Neural progenitor cell (in vitro differentiated cells): Measurements from ENCODE around the gene KIF22. TPM values are rescaled to one million over a fixed set of nuclear protein-coding genes. Genes with fewer than 3 reads are reported as not detected.

ENCODE experiments used
- DNase-seq: peaks from one replicate; pipeline ENCODE4 v3.0.0-alpha.2; 2016; ENCODE audit warnings: low spot score
- H2AFZ ChIP-seq: fragments of 200-600 bp; sonication (generic); replicated peaks from 2 replicates; pipeline ENCODE4 v1.6.1; 2016; ENCODE audit warnings: antibody characterized with exemption
- H3F3A ChIP-seq: fragments of 200-600 bp; sonication (generic); 2 replicates; pipeline ENCODE4 v1.6.1; 2016; ENCODE audit warnings: antibody characterized with exemption, low read depth
- H3K27ac ChIP-seq: fragments of 200-600 bp; sonication (generic); 2 replicates; pipeline ENCODE4 v1.5.1; 2016; ENCODE audit warnings: mild to moderate bottlenecking
- H3K27me3 ChIP-seq: fragments of 200-600 bp; sonication (generic); 2 replicates; pipeline ENCODE4 v1.6.1; 2016; ENCODE audit warnings: mild to moderate bottlenecking, moderate library complexity
- H3K36me3 ChIP-seq: fragments of 200-600 bp; sonication (generic); 2 replicates; pipeline ENCODE4 v1.5.1; 2016
- H3K4me1 ChIP-seq: fragments of 200-600 bp; sonication (generic); 2 replicates; pipeline ENCODE4 v1.6.1; 2016; ENCODE audit warnings: mixed run types
- H3K4me2 ChIP-seq: fragments of 200-600 bp; sonication (generic); 2 replicates; pipeline ENCODE4 v1.6.1; 2016
- H3K4me3 ChIP-seq: fragments of 200-600 bp; sonication (generic); 2 replicates; pipeline ENCODE4 v1.5.1; 2016
- H3K79me2 ChIP-seq: fragments of 200-600 bp; sonication (generic); 2 replicates; pipeline ENCODE4 v1.6.1; 2016; ENCODE audit warnings: low read depth
- H3K9ac ChIP-seq: fragments of 200-600 bp; sonication (generic); 2 replicates; pipeline ENCODE4 v1.6.1; 2016
- H3K9me3 ChIP-seq: fragments of 200-600 bp; sonication (generic); 2 replicates; pipeline ENCODE4 v1.5.1; 2016; ENCODE audit warnings: low read depth
- H4K20me1 ChIP-seq: fragments of 200-600 bp; sonication (generic); 2 replicates; pipeline ENCODE4 v1.6.1; 2016; ENCODE audit warnings: low read depth
- H3K27ac Mint-ChIP-seq: 3 replicates; pipeline ENCODE4 v1.8.0; 2021; ENCODE audit warnings: mixed read lengths
- H3K27me3 Mint-ChIP-seq: 2 replicates; pipeline ENCODE4 v1.8.0; 2022; ENCODE audit warnings: low read depth, mild to moderate bottlenecking, inconsistent platforms, moderate library complexity, mixed read lengths; ENCODE audit not compliant: insufficient read depth
- H3K36me3 Mint-ChIP-seq: 3 replicates; pipeline ENCODE4 v1.8.0; 2021; ENCODE audit warnings: mixed read lengths
- H3K4me1 Mint-ChIP-seq: 3 replicates; pipeline ENCODE4 v1.8.0; 2021; ENCODE audit warnings: mixed read lengths
- H3K4me3 Mint-ChIP-seq: 3 replicates; pipeline ENCODE4 v1.8.0; 2021; ENCODE audit warnings: mild to moderate bottlenecking, moderate library complexity, mixed read lengths
- H3K9me3 Mint-ChIP-seq: 3 replicates; pipeline ENCODE4 v1.8.0; 2020; ENCODE audit warnings: mixed read lengths
- CTCF ChIP-seq: fragments of 200-600 bp; sonication (generic); IDR thresholded peaks from 2 replicates; pipeline ENCODE4 v1.5.1; 2017; ENCODE audit warnings: antibody characterized with exemption, mild to moderate bottlenecking
- EZH2 ChIP-seq: fragments of 200-600 bp; sonication (generic); IDR thresholded peaks from 2 replicates; pipeline ENCODE4 v1.6.1; 2017; ENCODE audit warnings: antibody characterized with exemption, mild to moderate bottlenecking, moderate library complexity
- EZH2phosphoT487 ChIP-seq: fragments of 200-600 bp; sonication (generic); IDR thresholded peaks from 2 replicates; pipeline ENCODE4 v1.6.1; 2017; ENCODE audit warnings: antibody characterized with exemption
- total RNA-seq: library from RNA; depleted of rRNA; stranded (reverse); fragments of >200 nt; gene quantifications from 2 replicates; pipeline ENCODE4 v1.2.3, GENCODE V29; 2015; ENCODE audit warnings: low replicate concordance

The KIF22 gene
- total RNA-seq, 1 donor from 2014 or later, result 173 TPM

DNA sequence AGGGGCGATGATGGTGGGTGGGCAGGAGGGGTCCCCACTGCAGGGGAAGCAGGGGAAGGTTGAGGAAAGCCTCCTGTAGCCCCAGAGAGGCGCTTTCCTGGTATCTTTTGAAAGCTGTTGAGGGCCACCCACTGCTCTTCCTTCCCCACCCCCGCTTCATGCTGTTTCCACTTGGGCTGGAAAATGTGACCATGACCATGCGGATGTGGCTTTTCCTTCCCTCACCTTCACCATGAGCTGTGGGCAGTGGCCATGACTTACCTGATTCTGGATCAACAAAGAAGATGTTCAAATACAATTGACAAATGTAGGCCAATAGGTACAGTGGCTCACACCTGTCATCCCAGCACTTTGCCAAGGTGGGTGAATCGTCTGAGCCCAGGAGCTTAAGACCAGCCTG lies 43.5 kb downstream of the KIF22 start:
- Histone ChIP-seq H3K79me2 (no peaks in the 10 kb centered on the region), H3K27ac (no peak overlapping the region), H3K4me1 (no peaks in the 10 kb centered on the region), H3K9me3 (no peaks in the 10 kb centered on the region), H3K4me3 (no peak overlapping the region), H3F3A (no peaks in the 10 kb centered on the region), H3K36me3 (no peaks in the 10 kb centered on the region), H3K9ac (no peak overlapping the region), H3K4me2 (no peak overlapping the region), H2AFZ (no peak overlapping the region), H4K20me1 (no peaks in the 10 kb centered on the region), H3K27me3 (no peaks in the 10 kb centered on the region)
- peak overlapping the region; percentile 7 for H3K4me3 Mint-ChIP-seq
- no peak for DNase-seq
- H3K27me3 Mint-ChIP-seq, result peaks cover 6% of the 10 kb centered on the region
- no peaks in the 10 kb centered on the region for H3K9me3 Mint-ChIP-seq
- no peak for TF ChIP-seq EZH2phosphoT487
- no peak for TF ChIP-seq CTCF
- no peak for TF ChIP-seq EZH2
- H3K4me1 Mint-ChIP-seq, result peaks cover 4% of the 10 kb centered on the region
- no peak overlapping the region for H3K27ac Mint-ChIP-seq
- no peaks in the 10 kb centered on the region for H3K36me3 Mint-ChIP-seq

GRCh38 chr16:29835926-29836325 lies 45.4 kb downstream of the KIF22 start:
- Histone ChIP-seq H3K27ac (no peak overlapping the region), H3F3A (no peaks in the 10 kb centered on the region), H3K36me3 (no peaks in the 10 kb centered on the region), H3K4me3 (no peak overlapping the region), H3K79me2 (no peaks in the 10 kb centered on the region), H3K9ac (no peak overlapping the region), H4K20me1 (no peaks in the 10 kb centered on the region), H3K9me3 (no peaks in the 10 kb centered on the region), H3K27me3 (no peaks in the 10 kb centered on the region), H2AFZ (no peak overlapping the region), H3K4me2 (no peak overlapping the region), H3K4me1 (no peaks in the 10 kb centered on the region)
- no peaks in the 10 kb centered on the region for H3K9me3 Mint-ChIP-seq
- no peak for DNase-seq
- H3K27me3 Mint-ChIP-seq, result peaks cover 4% of the 10 kb centered on the region
- no peaks in the 10 kb centered on the region for H3K36me3 Mint-ChIP-seq
- no peak for TF ChIP-seq CTCF
- TF ChIP-seq EZH2phosphoT487, result no peak
- no peak for TF ChIP-seq EZH2
- no peak overlapping the region for H3K4me3 Mint-ChIP-seq
- H3K4me1 Mint-ChIP-seq, result peaks cover 4% of the 10 kb centered on the region
- no peak overlapping the region for H3K27ac Mint-ChIP-seq

DNA sequence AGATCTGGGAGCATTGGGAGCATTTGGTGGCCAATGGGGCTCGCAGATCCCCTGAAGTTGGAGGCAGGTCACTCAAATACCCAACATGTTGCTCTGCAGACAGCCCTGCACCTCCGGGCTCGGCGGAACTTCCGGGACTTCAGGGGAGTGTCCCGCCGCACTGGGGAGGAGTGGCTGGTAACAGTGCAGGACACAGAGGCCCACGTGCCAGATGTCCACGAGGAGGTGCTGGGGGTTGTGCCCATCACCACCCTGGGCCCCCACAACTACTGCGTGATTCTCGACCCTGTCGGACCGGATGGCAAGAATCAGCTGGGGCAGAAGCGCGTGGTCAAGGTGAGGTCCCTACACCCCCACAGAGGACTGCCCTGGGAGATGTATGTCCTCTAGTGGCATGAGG lies 46.1 kb downstream of the KIF22 start:
- Mint-ChIP-seq H3K4me3 (no peak overlapping the region), H3K27ac (no peak overlapping the region), H3K27me3 (peaks cover 4% of the 10 kb centered on the region), H3K9me3 (no peaks in the 10 kb centered on the region), H3K36me3 (no peaks in the 10 kb centered on the region), H3K4me1 (peaks cover 4% of the 10 kb centered on the region)
- no peak for TF ChIP-seq EZH2phosphoT487
- TF ChIP-seq EZH2, result no peak
- no peak for TF ChIP-seq CTCF
- no peaks in the 10 kb centered on the region for H3K4me1 ChIP-seq
- H3K27me3 ChIP-seq, result no peaks in the 10 kb centered on the region
- H3K36me3 ChIP-seq, result no peaks in the 10 kb centered on the region
- no peaks in the 10 kb centered on the region for H4K20me1 ChIP-seq
- H3K4me2 ChIP-seq, result no peak overlapping the region
- H3K79me2 ChIP-seq, result no peaks in the 10 kb centered on the region
- H3K4me3 ChIP-seq, result no peak overlapping the region
- H3K9ac ChIP-seq, result no peak overlapping the region
- no peaks in the 10 kb centered on the region for H3F3A ChIP-seq
- DNase-seq, result no peak
- H2AFZ ChIP-seq, result no peak overlapping the region
- no peaks in the 10 kb centered on the region for H3K9me3 ChIP-seq
- H3K27ac ChIP-seq, result no peak overlapping the region
